Activated T-helper 1 cell treated with anti-CD3 and anti-CD28 coated beads, Interleukin-12 subunit alpha, Interleukin-12 subunit beta, Interleukin-2, Interleukin-4 antibody, amounts not matched to agents 30 ng/mL and 10 ng/mL and 1 ng/mL, durations not matched to agents 14 hours and 24 hours and 36 hours (primary cell): ENCODE measurements around the gene SLC24A3. TPM values are rescaled to one million over a fixed set of nuclear protein-coding genes. Genes with fewer than 3 reads are reported as not detected.

Experiments
- DNase-seq: peaks from one replicate; pipeline ENCODE4 v3.0.0; 2021; ENCODE audit warnings: low spot score
- H3K27ac Mint-ChIP-seq: one replicate; pipeline ENCODE4 v1.8.0; 2021; ENCODE audit warnings: mild to moderate bottlenecking, mixed read lengths
- H3K27me3 Mint-ChIP-seq: one replicate; pipeline ENCODE4 v1.8.0; 2022; ENCODE audit warnings: mild to moderate bottlenecking, moderate library complexity, mixed read lengths; ENCODE audit not compliant: insufficient read depth
- H3K36me3 Mint-ChIP-seq: one replicate; pipeline ENCODE4 v1.8.0; 2021; ENCODE audit warnings: low read depth, mixed read lengths
- H3K4me1 Mint-ChIP-seq: one replicate; pipeline ENCODE4 v1.8.0; 2021; ENCODE audit warnings: low read depth, mixed read lengths
- H3K4me3 Mint-ChIP-seq: one replicate; pipeline ENCODE4 v1.8.0; 2021; ENCODE audit warnings: mild to moderate bottlenecking, moderate library complexity, mixed read lengths
- H3K9me3 Mint-ChIP-seq: one replicate; pipeline ENCODE4 v1.8.0; 2021; ENCODE audit warnings: mixed read lengths
- intact Hi-C: fragments of 100-400 bp; cut with micrococcal nuclease; formaldehyde crosslinking; loops from one replicate; pipeline ENCODE4 v1.15.1; 2024
- total RNA-seq: library from RNA; stranded (reverse); gene quantifications from 2 replicates; pipeline ENCODE4 v1.2.3, GENCODE V29; 2022

Gene SLC24A3
- total RNA-seq, 1 donor from 2014 or later = not detected

DNA sequence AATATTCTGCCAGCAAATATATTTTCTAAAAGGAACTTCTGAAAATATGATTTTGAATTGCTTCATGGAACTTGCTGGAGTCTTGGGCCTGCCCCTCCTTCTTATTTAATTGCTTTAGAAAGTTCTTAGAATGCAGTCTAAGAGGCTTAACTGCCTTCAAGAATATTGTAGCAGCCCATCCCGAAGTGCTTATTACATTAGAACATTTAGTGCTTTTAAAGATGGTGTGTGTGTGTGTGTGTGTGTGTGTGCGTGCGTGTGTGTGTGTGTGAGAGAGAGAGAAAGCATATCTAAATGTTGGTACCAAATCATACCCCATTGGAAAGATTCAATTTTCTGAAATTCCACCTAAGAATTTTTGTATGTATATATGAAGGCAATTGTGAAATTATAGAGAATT, 193.5 kb downstream of the SLC24A3 start:
- intact Hi-C loops = no loop called here
- H3K27ac Mint-ChIP-seq = no peak overlapping the region
- H3K4me1 Mint-ChIP-seq = no peaks in the 10 kb centered on the region
- peaks cover 6% of the 10 kb centered on the region for H3K9me3 Mint-ChIP-seq
- no peak for DNase-seq
- H3K4me3 Mint-ChIP-seq = no peak overlapping the region
- no peaks in the 10 kb centered on the region for H3K36me3 Mint-ChIP-seq
- H3K27me3 Mint-ChIP-seq = no peaks in the 10 kb centered on the region

- Mint-ChIP-seq H3K9me3 (peaks cover 6% of the 10 kb centered on the region), H3K27me3 (no peaks in the 10 kb centered on the region), H3K36me3 (no peaks in the 10 kb centered on the region)
Observed at GRCh38 chr20:19406381-19406780, 193.9 kb downstream of the SLC24A3 start.

GRCh38 chr20:19407196-19407595, 194.8 kb downstream of the SLC24A3 start:
- peaks cover 6% of the 10 kb centered on the region for H3K9me3 Mint-ChIP-seq
- DNase-seq = no peak
- no peaks in the 10 kb centered on the region for H3K36me3 Mint-ChIP-seq
- intact Hi-C loops = no loop called here
- no peak overlapping the region for H3K27ac Mint-ChIP-seq
- H3K4me3 Mint-ChIP-seq = no peak overlapping the region
- no peaks in the 10 kb centered on the region for H3K27me3 Mint-ChIP-seq
- no peaks in the 10 kb centered on the region for H3K4me1 Mint-ChIP-seq

More at GRCh38 chr20:19406381-19406780, 193.9 kb downstream of the SLC24A3 start:
- Mint-ChIP-seq H3K27ac (no peak overlapping the region), H3K4me3 (no peak overlapping the region), H3K4me1 (no peaks in the 10 kb centered on the region)
- no peak for DNase-seq
- intact Hi-C loops = no loop called here

- H3K27ac Mint-ChIP-seq = no peak overlapping the region
- H3K27me3 Mint-ChIP-seq = no peaks in the 10 kb centered on the region
- H3K4me1 Mint-ChIP-seq = no peaks in the 10 kb centered on the region
- peaks cover 6% of the 10 kb centered on the region for H3K9me3 Mint-ChIP-seq
- no peak for DNase-seq
- H3K36me3 Mint-ChIP-seq = no peaks in the 10 kb centered on the region
- no peak overlapping the region for H3K4me3 Mint-ChIP-seq
- intact Hi-C loops = no loop called here
Observed at GRCh38 chr20:19407736-19408135, 195.3 kb downstream of the SLC24A3 start.

DNA sequence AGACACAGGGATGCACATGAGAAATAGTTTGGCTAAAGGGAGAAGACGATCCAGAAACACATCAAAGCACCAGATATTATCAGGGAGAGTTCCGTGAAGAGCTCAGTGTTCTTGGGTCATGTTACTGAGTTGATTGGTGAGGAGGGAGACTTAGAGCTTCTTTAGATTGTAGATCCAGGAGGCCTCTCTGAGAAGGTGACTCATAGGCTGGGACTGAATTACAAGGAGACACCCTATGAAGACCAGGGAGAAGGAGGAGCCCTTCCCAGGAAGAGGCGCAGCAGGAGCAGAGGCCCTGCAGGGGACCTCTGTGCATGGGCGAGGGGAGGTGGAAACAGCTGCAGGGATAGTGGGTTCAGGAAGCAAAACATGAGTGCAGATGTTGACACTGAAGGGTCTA, 196.5 kb downstream of the SLC24A3 start:
- no peaks in the 10 kb centered on the region for H3K4me1 Mint-ChIP-seq
- no peak for DNase-seq
- H3K27me3 Mint-ChIP-seq = no peaks in the 10 kb centered on the region

DNA sequence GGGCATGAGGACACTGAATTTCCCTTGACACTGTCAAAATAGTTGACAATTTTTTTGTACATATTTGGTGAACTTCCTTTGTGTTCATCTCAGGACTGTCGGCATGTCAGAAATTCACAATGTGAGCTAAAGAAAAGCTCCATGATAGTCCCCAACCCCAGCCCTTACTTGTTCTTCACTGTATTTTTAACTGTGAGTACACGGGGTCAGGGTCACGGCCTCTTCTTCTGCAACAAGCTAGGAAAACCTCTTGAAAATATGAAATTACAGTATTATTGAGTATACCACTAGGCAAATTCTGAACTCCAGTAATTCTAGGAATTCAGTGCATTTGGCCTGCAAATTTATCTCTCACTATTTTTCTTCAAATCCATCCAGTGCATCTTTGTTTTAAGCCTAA, 199.4 kb downstream of the SLC24A3 start:
- Mint-ChIP-seq H3K27ac (no peak overlapping the region), H3K4me3 (no peak overlapping the region), H3K9me3 (peaks cover 10% of the 10 kb centered on the region), H3K36me3 (no peaks in the 10 kb centered on the region), H3K4me1 (no peaks in the 10 kb centered on the region), H3K27me3 (no peaks in the 10 kb centered on the region)
- no peak for DNase-seq
- intact Hi-C loops = no loop called here

More for the DNA sequence above, 196.5 kb downstream of the SLC24A3 start:
- Mint-ChIP-seq H3K4me3 (no peak overlapping the region), H3K36me3 (no peaks in the 10 kb centered on the region), H3K27ac (no peak overlapping the region), H3K9me3 (peaks cover 6% of the 10 kb centered on the region)
- intact Hi-C loops = no loop called here

DNA sequence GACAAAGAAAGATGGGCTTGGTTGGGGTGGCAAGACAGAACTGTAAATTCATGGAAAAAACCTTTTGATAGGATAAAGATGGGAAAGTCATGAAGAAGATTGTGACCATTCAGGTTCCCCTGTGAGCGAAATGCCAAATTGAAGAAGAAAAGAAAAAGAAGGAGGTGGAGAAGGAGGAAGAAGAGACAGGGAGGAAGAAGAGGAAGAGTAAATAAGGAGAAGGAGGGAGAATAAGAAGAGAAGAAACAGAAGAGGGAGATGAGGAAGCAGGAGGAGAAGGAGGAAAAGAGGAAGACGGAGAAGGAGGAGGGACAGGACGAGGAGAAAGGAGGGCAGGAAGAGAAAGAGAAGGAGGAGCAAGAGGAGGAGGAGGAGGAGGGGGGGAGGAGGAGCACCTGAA, 199.8 kb downstream of the SLC24A3 start:
- H3K27me3 Mint-ChIP-seq = no peaks in the 10 kb centered on the region
- H3K4me3 Mint-ChIP-seq = no peak overlapping the region
- peaks cover 11% of the 10 kb centered on the region for H3K9me3 Mint-ChIP-seq
- H3K4me1 Mint-ChIP-seq = no peaks in the 10 kb centered on the region
- H3K27ac Mint-ChIP-seq = no peak overlapping the region
- DNase-seq = no peak
- intact Hi-C loops = no loop called here
- no peaks in the 10 kb centered on the region for H3K36me3 Mint-ChIP-seq

DNA sequence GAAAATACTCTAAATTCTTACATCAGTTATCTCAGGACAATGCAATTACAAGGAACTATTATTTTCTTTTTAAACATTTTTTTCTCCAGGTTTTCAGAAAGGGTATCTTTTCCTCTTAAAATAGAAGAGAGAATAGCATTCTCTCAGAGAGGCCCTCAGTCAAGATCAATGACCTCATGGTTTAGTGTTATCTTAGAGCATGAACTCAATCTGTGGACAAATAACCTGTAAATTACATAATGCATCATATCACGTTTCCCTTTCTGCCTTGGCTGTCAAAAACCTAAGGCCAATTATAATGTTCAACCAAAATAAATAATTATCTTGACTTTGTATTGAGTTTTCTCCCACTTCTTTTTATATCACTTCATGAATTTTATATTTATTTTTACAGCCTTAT, 202.2 kb downstream of the SLC24A3 start:
- H3K36me3 Mint-ChIP-seq = no peaks in the 10 kb centered on the region

GRCh38 chr20:19415786-19416185, 203.3 kb downstream of the SLC24A3 start:
- Mint-ChIP-seq H3K4me1 (no peaks in the 10 kb centered on the region), H3K36me3 (no peaks in the 10 kb centered on the region), H3K4me3 (no peak overlapping the region), H3K9me3 (peaks cover 4% of the 10 kb centered on the region), H3K27ac (no peak overlapping the region), H3K27me3 (no peaks in the 10 kb centered on the region)
- intact Hi-C loops = no loop called here
- DNase-seq = no peak

More for the DNA sequence above, 202.2 kb downstream of the SLC24A3 start:
- intact Hi-C loops = no loop called here
- Mint-ChIP-seq H3K4me1 (no peaks in the 10 kb centered on the region), H3K27me3 (no peaks in the 10 kb centered on the region), H3K9me3 (peaks cover 4% of the 10 kb centered on the region), H3K27ac (no peak overlapping the region), H3K4me3 (no peak overlapping the region)
- DNase-seq = no peak

DNA sequence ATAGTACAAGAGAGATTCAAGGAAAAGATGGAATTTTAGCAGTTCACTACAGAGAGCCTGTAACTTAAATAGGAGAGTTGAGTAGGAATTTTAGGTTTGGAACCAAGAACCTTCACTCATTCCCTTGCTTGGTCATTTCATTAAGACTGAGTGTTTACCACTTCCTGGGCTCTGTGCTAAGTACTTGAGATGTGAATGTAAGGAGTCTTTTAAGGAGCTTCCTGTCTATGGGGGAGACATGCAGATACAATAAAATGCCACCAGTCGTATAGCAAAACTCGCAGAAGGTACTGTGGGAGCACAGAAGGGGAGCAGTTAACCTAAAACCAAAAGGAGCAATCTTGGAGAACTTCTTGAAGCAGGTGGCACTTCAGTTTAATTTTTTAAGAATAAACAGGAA, 204.2 kb downstream of the SLC24A3 start:
- Mint-ChIP-seq H3K27me3 (no peaks in the 10 kb centered on the region), H3K4me1 (no peaks in the 10 kb centered on the region), H3K27ac (no peak overlapping the region), H3K9me3 (peaks cover 4% of the 10 kb centered on the region), H3K36me3 (no peaks in the 10 kb centered on the region), H3K4me3 (no peak overlapping the region)
- intact Hi-C loops = no loop called here
- DNase-seq = no peak

DNA sequence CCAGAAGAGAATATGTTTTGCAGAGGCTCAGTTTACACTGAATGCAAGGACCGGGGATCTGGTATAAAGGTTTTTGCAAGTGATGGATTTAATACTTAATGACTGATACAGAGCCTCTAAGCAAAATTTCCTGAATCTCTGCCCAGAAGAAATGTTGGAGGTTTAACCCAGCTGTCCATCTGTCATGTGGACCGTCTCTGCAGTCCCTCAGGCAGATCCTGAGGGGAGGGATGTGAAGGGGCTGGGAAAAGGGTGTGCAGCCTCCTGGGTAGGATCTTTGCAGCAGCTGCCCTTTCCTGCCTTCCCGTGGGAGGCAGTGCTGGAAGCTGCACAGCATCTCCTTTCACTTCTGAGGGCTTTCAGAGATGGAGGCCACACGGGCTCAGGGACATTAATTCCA, 207.0 kb downstream of the SLC24A3 start:
- intact Hi-C loops = no loop called here
- H3K4me3 Mint-ChIP-seq = no peak overlapping the region
- H3K36me3 Mint-ChIP-seq = no peaks in the 10 kb centered on the region
- H3K9me3 Mint-ChIP-seq = peaks cover 4% of the 10 kb centered on the region
- no peak for DNase-seq
- no peaks in the 10 kb centered on the region for H3K4me1 Mint-ChIP-seq
- no peak overlapping the region for H3K27ac Mint-ChIP-seq
- no peaks in the 10 kb centered on the region for H3K27me3 Mint-ChIP-seq

- no peaks in the 10 kb centered on the region for H3K9me3 Mint-ChIP-seq
- no peaks in the 10 kb centered on the region for H3K27me3 Mint-ChIP-seq
- DNase-seq = no peak
- intact Hi-C loops = no loop called here
- no peaks in the 10 kb centered on the region for H3K4me1 Mint-ChIP-seq
- H3K4me3 Mint-ChIP-seq = no peak overlapping the region
- no peaks in the 10 kb centered on the region for H3K36me3 Mint-ChIP-seq
- no peak overlapping the region for H3K27ac Mint-ChIP-seq
Observed at GRCh38 chr20:19423097-19423899, 210.9 kb downstream of the SLC24A3 start.

DNA sequence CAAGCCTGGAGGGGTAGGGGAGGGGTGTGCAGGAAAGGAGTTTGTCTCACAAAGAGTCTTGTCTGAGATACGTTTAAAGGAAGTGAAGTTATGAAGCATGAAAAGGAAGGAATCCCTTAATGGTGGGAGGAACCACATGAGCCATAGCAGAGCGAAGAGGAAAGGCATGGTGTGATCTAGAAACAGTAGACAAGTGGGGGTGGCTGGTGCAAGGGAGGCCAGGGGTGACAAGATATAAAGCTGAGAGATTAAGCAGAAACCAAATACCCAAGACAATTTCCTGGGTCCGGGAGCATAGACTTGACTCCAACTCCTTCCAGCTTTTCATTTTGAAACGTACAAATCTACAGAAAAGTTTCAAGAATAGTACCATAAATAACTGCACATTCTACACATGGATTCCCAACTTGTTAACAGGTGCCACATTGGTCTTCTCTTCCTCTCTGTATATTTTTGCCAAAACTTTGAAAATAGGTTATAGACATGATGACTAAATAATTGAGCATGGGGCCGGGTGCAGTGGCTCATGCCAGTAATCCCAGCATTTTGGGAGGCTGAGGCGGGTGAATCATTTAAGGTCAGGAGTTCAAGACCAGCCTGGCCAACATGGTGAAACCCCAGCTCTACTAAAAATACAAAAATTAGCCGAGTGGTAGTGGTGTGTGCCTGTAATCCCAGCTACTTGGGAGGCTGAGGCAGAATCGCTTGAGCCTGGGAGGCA, 211.6 kb downstream of the SLC24A3 start:
- Mint-ChIP-seq H3K4me3 (no peak overlapping the region), H3K36me3 (no peaks in the 10 kb centered on the region), H3K27ac (no peak overlapping the region), H3K27me3 (no peaks in the 10 kb centered on the region), H3K4me1 (no peaks in the 10 kb centered on the region), H3K9me3 (no peaks in the 10 kb centered on the region)
- no peak for DNase-seq
- intact Hi-C loops = no loop called here
